GM12801 (cell line): Measurements from ENCODE around the gene BLOC1S4.

Source experiments
- CTCF ChIP-seq: IDR thresholded peaks from one replicate; pipeline ENCODE4 v1.5.1; 2011; ENCODE audit warnings: control low read depth; ENCODE audit not compliant: insufficient read length; ENCODE audit errors: extremely low read depth

Gene BLOC1S4

GRCh38 chr4:6758728-6759127 is 42.8 kb downstream of the BLOC1S4 start:
- TF ChIP-seq CTCF: no peak

GRCh38 chr4:6760865-6761264 is 44.9 kb downstream of the BLOC1S4 start:
- no peak for TF ChIP-seq CTCF

GRCh38 chr4:6761649-6762615 is 46.0 kb downstream of the BLOC1S4 start:
- TF ChIP-seq CTCF: no peak

GRCh38 chr4:6763330-6763851 is 47.4 kb downstream of the BLOC1S4 start:
- TF ChIP-seq CTCF: no peak

- TF ChIP-seq CTCF: no peak
Observed at GRCh38 chr4:6764976-6765620, 49.1 kb downstream of the BLOC1S4 start.

GRCh38 chr4:6765703-6766102 is 49.7 kb downstream of the BLOC1S4 start:
- no peak for TF ChIP-seq CTCF
